LoVo (cell line): ENCODE results near the gene C10orf95.
A peak's percentile ranks its signal among the peaks of the same experiment; 100 is the strongest.

ENCODE experiments used
- DNase-seq: peaks from one replicate; pipeline ENCODE4 v3.0.0-alpha.2; 2016; ENCODE audit warnings: low spot score

Gene C10orf95

DNA sequence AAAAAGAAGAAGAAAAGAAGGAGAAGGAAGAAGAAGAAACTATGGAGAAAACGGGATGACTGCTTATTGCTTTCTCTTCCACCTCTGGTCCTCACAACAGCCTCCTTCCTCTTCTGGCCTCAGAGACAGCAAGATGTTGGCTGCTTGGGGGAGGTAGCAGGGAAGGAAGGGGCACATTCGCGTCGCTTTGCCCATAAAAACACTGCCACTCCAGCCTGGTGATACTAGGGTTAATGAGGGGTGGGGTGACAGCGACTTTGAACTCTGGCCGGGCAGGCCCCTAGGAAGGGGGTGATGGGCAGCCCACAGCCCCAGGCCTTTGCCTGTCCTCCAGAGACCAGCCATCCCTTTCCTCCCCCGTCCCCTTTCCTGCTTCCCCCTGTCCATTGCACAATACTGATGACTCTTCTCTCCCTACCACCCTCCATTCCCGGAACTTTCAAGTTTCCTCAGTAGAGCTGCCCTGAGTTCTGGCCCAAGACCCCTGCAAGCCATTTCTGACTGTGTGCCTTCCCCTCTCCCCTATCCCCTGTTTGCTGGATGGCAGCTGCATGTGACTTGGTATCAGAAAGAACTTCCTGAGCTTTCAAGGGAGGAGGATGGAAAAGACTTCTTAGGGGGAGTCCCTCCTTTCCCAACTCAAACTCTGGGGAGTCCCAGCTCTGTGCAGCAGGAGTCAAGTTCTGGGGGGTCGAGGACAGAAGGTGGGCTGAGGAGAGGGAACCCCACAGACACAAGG is 16.8 kb downstream of the C10orf95 start:
- no peak for DNase-seq

DNA sequence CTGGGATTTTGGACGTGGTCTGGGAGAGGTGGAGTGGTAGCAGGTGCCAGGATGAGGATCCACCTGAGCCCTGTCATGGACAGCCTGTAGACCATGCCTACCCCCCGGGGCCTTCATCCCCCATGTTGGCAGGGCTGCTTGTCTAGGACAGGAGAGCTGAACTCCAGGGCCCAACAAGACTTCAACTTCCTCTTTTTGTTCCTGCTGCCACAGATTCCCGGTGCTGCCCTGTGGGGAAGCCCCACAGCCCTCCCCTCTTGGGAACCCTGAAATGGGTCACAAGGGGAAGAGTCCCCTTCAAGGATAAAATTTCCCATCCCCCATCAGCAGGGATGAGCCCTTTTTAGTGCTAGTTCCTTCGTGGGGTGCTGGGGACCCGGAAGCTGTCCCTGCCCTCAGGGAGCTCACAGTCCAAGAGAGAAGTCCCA is 17.7 kb downstream of the C10orf95 start:
- no peak for DNase-seq

DNA sequence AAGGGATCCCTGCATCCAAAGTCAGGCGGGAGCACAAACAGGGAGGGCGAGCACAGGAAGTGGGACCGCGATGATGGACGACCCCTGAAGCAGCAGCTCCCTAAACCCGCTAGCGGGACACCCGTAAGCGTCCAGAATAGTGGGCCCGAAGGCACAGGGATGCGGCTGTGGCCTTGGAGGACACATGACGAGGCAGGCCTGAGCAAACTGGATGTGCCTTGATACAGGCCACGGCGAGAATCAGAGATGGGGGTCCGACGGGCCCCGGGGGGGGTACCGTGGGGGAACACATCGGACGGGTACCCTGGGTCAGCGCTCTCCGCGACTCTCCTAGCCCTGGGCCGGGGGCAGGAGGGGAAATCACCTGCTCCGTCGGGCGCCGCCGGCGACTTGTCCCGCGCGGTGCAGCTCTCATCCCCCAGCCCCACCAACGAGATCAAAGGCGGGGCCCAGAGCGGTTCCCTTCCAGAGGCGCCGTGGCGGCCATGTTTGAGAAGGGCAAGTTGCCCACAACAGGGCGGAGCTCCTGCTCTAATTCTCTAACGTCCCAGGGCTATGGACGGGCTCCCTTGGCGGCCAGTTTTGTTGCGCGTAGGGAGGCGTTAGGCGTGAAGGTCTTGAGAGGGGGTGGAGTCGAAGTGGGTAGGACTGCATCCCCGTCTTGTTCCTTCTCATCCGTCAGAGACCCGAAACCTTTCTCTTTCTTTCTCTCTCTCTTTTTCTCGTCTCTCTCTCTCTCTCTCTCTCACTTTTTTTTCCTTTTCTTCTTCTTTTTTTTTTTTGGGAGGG is 19.0 kb downstream of the C10orf95 start, which contains the start of gene CUEDC2:
Gene CUEDC2 (minus strand): TSS at position 413 of the 789 bp plus-strand sequence. CDS start 7,386 bp downstream, outside the sequence.
- DNase-seq = peak; percentile 95

DNA sequence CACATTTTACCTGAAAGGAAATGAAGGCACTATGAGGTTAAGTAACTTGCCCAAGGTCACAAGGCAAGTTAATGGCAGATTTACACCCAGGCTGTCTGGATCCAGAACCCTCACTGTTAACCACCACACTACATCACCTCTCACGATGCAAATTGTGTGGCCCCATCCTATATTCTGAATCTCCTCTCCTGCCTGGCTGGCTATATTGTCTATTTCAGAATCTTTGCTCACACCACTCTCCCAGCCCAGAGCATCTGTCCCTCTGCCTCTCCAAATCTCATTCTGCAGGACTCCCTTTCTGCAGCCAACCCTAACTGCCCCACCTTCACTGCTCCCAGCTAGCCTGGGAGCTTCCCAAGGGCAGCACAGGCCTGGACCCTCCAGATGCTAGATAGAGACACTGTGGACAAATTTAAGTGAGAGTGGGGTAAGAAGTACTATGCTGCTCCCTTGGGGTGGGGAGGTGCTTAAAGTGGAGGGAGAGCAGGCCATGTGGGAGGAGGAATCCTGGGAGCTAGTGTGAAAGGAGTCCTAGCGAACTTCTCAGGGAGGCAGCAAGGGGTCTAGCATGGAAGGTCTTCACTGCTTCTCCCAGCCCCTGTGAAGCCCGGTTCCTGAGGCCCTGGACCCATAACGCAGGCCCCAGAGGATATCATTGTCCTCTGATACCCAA is 19.8 kb downstream of the C10orf95 start:
- peak; percentile 8 for DNase-seq

DNA sequence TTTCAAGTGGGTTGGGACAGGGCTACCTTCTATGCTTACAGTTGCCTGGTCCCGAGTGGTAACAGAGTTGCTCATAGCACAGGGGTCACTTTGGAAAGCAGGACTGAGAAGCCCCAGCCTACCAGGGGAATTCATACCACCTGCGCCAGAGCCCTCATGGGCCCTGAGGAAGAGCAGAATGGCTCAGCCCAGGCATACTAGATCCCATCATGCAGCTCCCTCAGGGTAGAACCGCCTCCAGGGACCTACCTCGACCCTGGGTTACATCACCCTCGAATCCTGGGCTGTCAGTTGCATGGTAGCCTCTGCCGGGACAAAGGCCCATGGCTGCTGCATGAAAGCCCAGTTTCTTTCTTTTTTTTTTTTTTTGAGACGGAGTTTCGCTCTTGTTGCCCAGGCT is 21.9 kb downstream of the C10orf95 start:
- no peak for DNase-seq

DNA sequence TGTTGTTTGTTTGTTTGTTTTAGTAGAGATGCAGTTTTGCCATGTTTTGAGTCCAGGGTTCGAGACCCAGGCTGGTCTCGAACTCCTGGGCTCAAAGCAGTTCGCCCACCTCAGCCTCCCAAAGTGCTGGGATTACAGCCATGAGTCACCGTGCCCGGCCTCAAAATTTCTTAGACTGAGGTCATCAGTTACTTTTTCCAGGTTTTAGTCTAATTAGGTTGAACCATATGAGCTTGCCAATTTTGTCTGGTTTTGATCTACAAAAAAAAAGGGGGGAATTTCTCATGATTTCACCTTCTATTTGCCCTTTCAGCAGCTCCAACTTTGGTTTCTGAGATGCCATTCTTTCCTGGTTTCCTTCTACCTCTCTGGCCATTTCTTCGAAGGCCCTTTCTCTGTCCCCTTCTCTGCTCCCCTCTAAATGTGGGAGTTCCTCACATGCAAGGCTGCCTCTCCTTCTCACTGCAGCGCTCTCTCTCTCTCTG is 24.5 kb downstream of the C10orf95 start:
- no peak for DNase-seq

DNA sequence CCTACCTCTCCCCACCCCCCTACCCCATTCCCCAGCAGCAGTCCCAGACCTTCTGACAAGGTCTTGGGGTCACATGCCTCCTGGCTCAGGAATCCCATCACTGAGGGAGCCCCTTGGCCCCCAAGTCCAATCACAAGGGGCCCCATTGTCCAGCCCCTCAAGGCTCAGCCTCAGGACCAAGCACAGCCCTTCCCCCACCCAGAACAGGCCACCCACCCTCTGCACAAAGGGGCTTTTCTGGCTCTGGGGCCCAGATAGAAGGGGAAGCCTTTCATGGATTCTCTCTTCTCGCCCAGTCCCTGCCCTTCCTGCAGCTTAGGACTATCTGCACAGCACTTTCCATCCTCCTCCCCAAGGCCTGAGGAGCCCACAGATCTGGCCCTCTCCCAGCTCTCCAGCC is 25.9 kb downstream of the C10orf95 start:
- DNase-seq = no peak

DNA sequence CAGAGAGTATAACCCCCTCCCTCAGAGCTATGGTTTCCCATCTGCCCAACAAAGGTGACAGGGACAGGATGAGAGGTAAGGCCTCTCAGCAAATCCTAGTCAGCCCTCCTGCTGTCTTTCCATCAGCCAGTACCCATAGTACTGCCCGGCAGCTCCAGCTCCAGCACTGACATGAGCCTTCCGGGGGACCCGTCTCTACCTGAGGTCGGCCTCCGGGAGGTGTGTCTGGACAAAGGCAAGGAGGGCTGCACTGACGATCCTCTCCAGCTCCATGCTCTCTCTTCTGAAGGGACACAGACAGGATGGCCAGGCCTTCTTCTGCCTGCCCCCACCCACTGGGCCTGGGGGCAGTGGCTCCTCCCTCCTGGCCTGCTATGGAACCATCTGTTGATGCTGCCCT is 26.4 kb downstream of the C10orf95 start:
- DNase-seq = no peak

DNA sequence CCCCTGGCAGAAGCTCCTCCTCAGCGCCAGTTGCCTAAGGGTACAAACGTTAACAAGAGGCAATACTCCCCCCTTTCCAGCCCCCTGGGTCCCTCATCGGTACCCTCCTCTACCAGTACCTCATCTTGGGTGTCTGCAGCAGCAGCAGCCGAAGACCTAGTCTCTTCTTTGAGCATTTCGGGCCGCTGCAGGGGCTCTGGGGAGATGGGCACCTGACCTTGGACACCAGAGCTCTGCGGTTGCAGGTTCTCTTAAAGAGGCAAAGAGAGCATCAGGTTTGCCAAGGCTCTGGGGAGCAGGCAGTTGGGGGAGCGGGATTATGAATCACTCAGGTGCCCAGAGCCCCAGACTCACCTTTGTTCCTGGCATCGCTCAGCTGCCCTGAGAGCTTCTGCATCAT is 27.2 kb downstream of the C10orf95 start:
- DNase-seq = no peak

DNA sequence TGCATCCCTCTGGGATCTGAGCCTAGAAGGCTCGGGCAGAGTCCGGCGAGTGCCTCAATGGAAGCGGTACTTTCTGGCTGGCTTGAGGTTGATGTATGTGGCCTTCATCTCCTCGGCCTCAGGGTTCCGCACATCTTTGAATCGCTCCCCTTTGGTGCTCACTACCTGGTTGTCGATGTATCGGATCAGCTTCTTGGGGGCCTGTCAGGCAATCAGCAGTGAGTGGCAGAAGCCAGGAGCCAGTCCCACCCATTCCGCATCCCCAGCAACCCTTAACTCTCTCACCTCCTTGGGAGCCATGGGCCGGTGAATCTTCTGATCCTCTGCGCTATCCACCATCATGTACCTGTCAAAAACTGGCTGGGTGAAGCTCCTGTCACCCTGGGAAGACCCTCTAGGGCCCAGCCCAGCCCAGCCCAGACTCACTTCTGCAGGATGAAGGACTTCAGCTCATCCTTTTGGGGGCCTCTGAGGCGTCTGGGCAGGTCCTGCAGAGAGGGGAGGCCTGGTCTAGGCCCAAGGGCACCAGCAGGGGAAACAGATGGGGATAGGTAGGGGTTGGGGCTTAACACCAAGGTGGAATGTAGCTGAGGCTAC is 27.9 kb downstream of the C10orf95 start:
- no peak for DNase-seq

DNA sequence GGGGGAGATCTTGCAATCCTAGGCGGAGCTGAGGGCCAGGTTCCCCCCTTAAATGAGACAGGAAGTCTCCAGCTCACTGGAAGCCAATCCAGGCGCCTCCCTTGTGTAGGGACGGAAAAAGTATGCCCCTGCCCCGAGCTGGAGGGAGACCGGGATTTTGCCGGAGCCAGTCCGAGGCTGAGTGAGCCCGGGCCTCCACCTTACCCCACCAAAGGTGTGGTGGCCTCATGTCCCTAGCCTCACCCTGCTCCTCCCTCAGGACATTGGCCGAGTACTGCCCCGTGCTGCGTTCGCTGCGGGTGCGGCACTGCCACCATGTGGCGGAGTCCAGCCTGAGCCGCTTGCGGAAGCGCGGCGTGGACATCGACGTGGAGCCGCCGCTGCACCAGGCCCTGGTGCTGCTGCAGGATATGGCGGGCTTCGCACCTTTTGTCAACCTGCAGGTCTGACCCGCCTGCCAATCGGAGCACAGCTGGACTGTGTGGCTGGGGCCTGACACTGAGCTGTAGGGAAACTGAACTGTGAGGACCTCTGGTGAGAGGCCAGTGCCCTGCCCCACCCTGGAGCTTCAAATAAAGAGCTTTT is 28.7 kb downstream of the C10orf95 start:
- peak; percentile 87 for DNase-seq

DNA sequence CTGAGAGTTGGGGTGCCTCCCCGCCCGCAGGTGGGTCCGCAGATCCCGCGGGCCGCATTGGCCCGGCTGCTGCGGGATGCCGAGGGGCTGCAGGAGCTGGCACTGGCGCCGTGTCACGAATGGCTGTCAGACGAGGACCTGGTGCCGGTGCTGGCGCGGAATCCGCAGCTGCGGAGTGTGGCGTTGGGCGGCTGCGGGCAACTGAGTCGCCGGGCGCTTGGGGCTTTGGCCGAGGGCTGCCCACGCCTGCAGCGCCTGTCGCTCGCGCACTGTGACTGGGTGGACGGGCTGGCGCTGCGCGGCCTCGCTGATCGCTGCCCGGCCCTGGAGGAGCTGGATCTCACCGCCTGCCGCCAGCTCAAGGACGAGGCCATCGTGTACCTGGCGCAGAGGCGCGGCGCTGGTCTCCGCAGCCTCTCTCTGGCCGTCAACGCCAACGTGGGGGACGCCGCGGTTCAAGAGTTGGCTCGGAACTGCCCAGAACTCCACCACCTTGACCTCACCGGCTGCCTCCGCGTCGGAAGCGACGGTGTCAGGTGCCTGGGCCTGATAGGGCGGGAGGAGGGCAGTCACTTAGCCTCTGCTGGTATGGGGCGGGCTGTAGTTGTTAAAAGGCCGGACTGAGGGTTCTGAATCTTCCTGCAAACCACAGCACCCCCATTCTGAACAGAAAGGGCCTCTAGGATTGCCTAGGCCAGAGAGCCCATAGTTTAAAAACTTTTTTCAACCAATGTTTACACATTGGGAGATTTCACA is 29.4 kb downstream of the C10orf95 start:
- DNase-seq = peak; percentile 44

DNA sequence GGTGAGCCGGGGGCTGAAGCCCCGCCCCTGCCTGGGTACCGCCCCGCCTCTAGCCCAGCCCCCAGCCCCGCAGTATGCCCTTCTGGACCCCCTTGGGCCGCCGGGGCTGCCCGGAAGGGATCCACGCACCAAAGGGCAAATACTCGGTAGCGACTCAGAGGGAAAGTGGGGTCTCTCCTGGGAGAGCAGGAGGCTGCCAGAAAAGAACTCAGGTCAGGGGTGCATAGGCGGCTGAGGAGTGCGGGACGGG is 29.9 kb downstream of the C10orf95 start:
- no peak for DNase-seq

DNA sequence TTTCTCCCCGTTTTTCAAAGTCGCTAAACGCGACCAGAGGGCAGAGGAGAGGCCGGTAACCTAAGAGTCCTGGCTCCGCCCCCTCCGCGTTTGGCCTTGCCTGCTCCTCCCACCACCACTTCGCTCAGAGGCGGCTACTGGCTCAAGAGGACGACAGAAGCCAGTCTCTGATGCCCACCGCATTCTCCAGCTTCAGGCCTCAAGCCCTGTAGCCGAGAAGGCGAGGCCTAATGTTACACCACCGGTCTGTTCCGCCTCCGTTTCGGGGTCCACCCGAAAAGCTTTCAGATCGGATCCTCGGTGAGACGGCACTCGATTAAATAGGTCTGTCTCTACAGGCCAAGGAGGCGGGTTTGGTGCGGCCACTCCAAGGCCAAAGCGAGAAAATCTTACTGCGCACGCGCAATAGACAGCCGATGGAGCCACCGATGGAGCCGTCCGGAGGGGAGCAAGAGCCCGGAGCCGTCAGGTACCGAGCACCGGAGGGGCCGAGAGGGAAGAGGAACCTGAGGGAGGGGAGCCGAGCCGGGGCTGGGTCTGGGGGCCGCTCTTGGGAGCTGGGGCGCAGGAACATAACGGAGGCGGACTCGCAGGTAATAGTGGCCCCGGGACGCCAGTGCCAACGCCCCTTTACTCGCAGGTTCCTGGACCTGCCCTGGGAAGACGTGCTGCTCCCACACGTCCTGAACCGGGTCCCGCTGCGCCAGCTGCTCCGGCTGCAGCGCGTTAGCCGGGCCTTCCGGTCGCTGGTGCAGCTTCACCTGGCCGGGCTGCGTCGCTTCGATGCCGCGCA is 30.4 kb downstream of the C10orf95 start, which contains the start of gene FBXL15:
Gene FBXL15 (plus strand): TSS at position 123 of the 793 bp plus-strand sequence. CDS start 294 bp downstream, at position 417.
- DNase-seq = peak; percentile 95

DNA sequence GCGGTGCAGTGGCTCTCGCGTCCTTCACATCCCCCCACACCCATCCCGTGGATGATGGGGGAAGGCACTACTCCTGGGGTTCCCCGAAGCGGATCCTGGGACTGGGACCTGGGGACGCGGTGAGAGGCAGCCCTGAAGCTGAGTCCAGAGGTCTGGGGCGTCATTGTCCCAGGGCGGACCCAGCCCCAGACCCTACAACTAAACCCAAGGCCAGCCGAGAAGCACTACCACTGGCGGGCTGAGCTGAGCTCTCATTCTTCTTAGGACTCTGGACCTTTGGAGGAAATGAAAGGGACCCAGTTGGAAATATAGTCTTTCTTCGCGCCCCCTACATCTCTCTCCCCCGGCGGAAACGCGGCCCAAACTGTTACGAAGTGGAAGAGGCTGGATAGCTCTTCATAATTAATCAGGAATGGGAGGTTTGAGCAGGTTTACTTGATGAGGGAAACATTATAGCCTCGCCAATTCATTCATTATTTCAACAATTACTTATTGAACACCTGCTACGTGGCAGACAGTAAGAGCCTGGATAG is 31.1 kb downstream of the C10orf95 start:
- DNase-seq = no peak

DNA sequence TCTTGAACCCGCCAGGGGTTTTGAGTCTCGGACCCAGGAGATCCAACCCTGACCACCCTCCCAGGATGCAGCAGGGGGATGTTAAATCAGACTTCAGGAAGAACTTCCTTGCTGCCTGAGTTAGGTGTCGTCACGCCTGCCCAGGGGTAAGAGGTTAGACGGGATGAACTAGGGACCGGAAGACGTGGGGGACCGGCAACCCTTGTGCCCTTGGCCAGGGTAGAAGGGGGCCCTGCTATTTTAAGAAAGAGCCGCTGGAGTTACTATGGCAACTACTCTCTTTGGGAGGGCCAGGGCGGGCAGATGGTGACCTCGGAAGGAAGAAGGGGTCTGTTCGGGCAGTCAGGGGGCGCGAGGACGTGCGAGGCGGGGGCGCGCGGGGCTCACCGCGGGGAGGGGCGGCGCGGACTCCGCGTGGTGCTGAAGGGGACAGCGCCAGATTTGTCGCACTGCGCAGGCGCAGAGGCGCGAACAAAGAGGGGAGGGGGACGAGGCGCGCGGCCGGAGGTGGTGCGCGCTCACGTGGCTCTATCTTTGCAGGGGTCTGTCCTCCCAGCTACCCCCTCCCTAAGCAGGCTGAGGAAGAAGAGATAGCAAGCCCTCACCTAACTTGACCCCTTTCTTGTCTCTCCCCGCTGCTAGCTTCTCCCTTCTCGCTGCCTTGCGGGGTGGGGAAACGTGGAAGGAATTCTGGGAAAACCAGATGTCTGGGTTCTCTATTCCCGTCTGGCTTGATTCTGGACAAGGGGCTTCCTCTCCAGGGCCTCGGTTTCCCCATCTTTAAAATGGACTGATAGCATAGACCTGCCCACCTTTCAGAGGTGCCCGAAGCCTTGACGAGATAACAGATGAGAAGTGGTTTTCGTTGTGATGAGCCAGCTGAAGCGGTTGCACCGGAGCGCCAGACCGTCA is 31.8 kb downstream of the C10orf95 start:
- peak; percentile 40 for DNase-seq

DNA sequence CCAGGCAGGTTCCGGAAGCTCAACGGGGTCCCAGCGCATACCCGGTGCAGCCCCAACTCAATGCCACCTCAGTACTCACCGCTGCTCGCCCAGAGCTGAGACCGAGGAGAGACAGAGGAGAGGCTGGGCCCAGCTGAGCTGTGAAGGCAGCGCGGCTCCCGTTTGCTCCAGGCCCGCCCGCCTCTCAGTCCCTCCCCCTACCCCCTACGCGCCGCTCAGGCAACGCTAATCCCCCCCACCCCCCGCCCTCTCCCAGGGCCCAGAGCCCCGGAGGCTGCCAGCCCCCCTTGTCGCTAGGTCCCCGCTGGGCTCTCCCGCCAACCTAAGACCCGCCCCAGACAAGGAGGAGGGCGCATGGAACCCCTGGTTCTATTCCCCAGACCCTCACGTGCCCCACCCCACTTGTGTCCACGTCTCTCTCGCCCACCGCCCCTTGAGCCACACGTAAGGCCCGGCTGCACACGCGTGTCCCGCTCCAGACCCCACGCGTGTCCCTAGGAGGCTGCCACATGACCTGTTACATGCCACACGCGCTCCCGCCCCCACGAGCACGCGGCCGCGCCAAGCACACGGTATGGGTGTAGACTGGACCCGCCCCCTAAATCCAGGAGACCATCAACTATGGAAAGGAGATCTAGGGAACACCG is 32.6 kb downstream of the C10orf95 start, which contains the start of gene PSD:
Gene PSD (minus strand): TSS at position 164 of the 647 bp plus-strand sequence. CDS start 1,747 bp downstream, outside the sequence.
- no peak for DNase-seq

DNA sequence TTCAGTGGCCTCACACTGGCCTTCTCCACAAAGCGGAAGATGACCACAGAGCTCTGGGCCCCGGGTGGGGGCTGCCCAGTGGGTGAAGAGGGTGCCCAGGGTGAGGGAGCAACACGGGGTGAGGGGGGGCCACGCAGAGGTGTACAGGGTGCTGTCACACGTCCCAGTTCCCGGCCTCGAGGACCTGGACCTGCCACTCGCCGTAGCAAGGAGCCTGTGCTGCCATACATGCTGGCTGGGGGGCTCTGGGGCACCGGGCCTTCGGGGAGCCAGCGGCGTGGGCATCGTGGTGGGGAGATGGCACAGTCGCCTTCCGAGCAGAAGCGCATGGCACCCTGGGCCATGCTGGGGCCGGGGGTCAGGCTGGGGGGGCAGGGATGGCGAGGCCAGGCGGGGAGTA is 34.6 kb downstream of the C10orf95 start:
- no peak for DNase-seq
